Measurements from ENCODE around the gene TXNDC11. TPM values are rescaled to one million over a fixed set of nuclear protein-coding genes. Genes with fewer than 3 reads are reported as not detected.

The TXNDC11 gene, protein sequence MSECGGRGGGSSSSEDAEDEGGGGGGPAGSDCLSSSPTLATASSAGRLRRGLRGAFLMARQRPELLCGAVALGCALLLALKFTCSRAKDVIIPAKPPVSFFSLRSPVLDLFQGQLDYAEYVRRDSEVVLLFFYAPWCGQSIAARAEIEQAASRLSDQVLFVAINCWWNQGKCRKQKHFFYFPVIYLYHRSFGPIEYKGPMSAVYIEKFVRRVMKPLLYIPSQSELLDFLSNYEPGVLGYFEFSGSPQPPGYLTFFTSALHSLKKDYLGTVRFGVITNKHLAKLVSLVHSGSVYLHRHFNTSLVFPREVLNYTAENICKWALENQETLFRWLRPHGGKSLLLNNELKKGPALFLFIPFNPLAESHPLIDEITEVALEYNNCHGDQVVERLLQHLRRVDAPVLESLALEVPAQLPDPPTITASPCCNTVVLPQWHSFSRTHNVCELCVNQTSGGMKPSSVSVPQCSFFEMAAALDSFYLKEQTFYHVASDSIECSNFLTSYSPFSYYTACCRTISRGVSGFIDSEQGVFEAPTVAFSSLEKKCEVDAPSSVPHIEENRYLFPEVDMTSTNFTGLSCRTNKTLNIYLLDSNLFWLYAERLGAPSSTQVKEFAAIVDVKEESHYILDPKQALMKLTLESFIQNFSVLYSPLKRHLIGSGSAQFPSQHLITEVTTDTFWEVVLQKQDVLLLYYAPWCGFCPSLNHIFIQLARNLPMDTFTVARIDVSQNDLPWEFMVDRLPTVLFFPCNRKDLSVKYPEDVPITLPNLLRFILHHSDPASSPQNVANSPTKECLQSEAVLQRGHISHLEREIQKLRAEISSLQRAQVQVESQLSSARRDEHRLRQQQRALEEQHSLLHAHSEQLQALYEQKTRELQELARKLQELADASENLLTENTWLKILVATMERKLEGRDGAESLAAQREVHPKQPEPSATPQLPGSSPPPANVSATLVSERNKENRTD
- total RNA-seq (2022; extraction: Qiagen RNA extraction; ENCODE audit: low read depth) = 33.0 to 38.7 TPM (median 37.3 TPM) in 5 replicates

DNA sequence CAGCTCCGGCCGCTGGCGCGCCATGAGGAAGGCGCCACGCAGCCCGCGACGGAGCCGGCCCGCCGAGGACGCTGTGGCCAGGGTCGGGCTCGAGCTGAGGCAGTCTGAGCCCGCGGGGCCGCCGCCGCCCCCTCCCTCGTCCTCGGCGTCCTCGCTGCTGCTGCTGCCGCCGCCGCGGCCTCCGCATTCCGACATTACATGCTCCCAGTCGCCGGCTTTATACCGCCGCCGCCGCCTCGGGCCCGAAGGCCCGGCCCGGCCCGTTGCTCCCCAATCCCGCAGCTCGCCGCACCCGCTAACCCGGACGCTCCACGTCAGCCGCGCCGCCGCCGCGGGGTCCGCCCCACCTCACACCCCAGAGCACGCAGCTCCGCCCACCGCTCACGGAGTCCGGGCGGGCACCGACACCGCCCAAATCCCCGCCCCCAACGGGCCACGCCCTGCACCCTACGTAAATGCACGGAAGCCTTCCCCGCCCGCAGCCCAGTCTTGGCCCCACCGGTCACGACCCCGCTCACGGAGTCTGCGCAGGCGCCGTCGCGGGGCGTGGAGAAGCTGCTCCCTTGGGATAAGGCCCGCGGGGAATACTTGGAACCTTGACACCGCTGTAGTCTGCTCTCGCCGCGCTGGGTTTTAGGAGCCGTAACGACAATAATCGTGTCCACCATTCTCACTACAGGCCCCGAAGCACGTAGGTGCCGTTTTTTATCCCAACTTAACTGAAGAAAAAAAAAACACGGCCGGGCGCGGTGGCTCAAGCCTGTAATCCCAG, at the start of gene TXNDC11:
TXNDC11 (minus strand) TSS at position 322 of the 772 bp plus-strand sequence; CDS start at position 195, 127 bp downstream.

DNA sequence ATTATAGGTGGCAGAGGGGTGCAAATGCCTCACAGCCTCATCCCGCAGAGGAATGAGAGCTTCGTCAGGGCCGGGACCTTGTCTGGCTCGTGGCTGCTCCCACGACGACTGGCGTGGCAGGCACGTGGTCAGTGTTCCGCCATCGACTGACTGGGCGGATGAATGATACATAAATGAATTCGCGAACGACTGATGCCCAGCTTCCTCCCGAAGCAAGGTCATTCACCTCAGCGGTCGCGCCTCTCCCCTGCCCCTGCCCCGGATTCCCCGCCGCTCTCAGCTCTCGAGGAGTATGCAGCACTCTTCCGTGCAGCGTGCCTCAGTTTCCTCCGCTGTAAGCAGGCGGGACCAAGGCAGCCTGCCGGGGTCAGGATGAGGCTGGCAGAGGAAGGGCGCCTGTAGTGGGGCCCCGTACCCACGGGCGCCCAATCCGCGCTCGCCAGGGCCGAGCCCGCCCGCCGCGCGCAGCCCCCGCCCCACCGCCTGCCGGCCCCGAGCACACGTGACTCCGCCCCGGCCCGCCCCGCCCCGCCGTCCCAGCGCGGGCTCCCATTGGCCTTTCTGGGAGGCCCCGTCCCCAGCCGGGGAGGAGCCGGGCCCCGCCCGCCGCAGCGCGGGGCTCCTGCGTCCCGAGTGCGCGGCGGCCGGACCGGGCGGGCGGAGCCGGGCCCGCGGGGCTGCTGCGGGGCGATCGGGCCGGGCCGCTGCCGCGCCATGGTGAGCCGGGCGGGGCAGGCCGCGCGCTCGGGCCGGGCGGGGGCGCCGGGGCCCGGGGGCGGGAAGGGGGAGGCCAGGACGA, 74.6 kb downstream of the TXNDC11 start, which contains the start of gene SNN:
SNN (plus strand) TSS at position 632 of the 799 bp plus-strand sequence. CDS start 7,605 bp downstream, outside the sequence.

Other genes starting within 250 kb of the TXNDC11 start
- gene LITAF, start 155.9 kb downstream of the TXNDC11 start, total RNA-seq (2022; extraction: Qiagen RNA extraction; ENCODE audit: low read depth) = 175 to 204 TPM (median 195 TPM) in 5 replicates
- gene SNN, start 74.4 kb downstream of the TXNDC11 start, total RNA-seq (2022; extraction: Qiagen RNA extraction; ENCODE audit: low read depth) = 8.0 to 10.6 TPM (median 10.2 TPM) in 5 replicates
- 19.8 to 32.3 TPM (median 25.7 TPM) in 5 replicates for gene ZC3H7A, start 54.4 kb upstream of the TXNDC11 start, total RNA-seq (2022; extraction: Qiagen RNA extraction; ENCODE audit: low read depth)
- gene RSL1D1, start 108.7 kb upstream of the TXNDC11 start, total RNA-seq (2022; extraction: Qiagen RNA extraction; ENCODE audit: low read depth) = 221 to 300 TPM (median 246 TPM) in 5 replicates
- 175 to 236 TPM (median 187 TPM) in 5 replicates for gene GSPT1, start 173.1 kb upstream of the TXNDC11 start, total RNA-seq (2022; extraction: Qiagen RNA extraction; ENCODE audit: low read depth)
- 1.7 to 3.2 TPM (median 1.9 TPM) in 5 replicates for gene NPIPB2, start 199.2 kb upstream of the TXNDC11 start, total RNA-seq (2022; extraction: Qiagen RNA extraction; ENCODE audit: low read depth)
- gene TNFRSF17, start 222.4 kb upstream of the TXNDC11 start, total RNA-seq (2022; extraction: Qiagen RNA extraction; ENCODE audit: low read depth) = not detected in 5 replicates
- gene SNX29, start 233.9 kb upstream of the TXNDC11 start, total RNA-seq (2022; extraction: Qiagen RNA extraction; ENCODE audit: low read depth) = 2.1 to 3.2 TPM (median 3.0 TPM) in 5 replicates

Data from A549 treated with RU486 at 1 μM for 4 hours (cell line).